HL-60 (cell line): ENCODE results near the gene C11orf54.

Experiments
- DNase-seq, 2 experiments: peaks; one replicate each; pipeline ENCODE4 v3.0.0-alpha.2; 2010 to 2020; ENCODE audit warnings: low read depth in 1 of 2, low spot score in 1 of 2
- H3K27ac ChIP-seq: fragments of 250-450 bp; sonication (Bioruptor Pico); replicated peaks from 2 replicates; pipeline ENCODE4 v1.5.1; 2020; ENCODE audit warnings: mild to moderate bottlenecking, moderate library complexity
- H3K27me3 ChIP-seq: fragments of 250-450 bp; sonication (Bioruptor Pico); 2 replicates; pipeline ENCODE4 v1.5.1; 2021; ENCODE audit warnings: mild to moderate bottlenecking, moderate library complexity; ENCODE audit not compliant: insufficient read depth, poor library complexity, severe bottlenecking
- H3K4me3 ChIP-seq: replicated peaks from 2 replicates; pipeline ENCODE4 v1.5.1; 2011; ENCODE audit warnings: mild to moderate bottlenecking, control low read depth, low read length; ENCODE audit not compliant: insufficient read depth
- GABPA ChIP-seq: IDR thresholded peaks from 2 replicates; pipeline ENCODE4 v1.6.1; 2012; ENCODE audit warnings: low read depth
- POLR2AphosphoS5 ChIP-seq: IDR thresholded peaks from 2 replicates; pipeline ENCODE4 v1.6.1; 2012; ENCODE audit warnings: low read depth
- SPI1 ChIP-seq: IDR thresholded peaks from 2 replicates; pipeline ENCODE4 v1.6.1; 2012; ENCODE audit warnings: low read depth, mild to moderate bottlenecking, borderline replicate concordance
- TF ChIP-seq, protein P1 (sequence below): IDR thresholded peaks from one replicate; pipeline ENCODE4 v1.5.1; 2011; ENCODE audit warnings: low read length, control low read depth, inconsistent platforms; ENCODE audit not compliant: insufficient read depth
- TF ChIP-seq, protein P2 (sequence below): IDR thresholded peaks from 2 replicates; pipeline ENCODE4 v1.6.1; 2012; ENCODE audit warnings: low read depth; ENCODE audit not compliant: insufficient replicate concordance

C11orf54 gene

DNA sequence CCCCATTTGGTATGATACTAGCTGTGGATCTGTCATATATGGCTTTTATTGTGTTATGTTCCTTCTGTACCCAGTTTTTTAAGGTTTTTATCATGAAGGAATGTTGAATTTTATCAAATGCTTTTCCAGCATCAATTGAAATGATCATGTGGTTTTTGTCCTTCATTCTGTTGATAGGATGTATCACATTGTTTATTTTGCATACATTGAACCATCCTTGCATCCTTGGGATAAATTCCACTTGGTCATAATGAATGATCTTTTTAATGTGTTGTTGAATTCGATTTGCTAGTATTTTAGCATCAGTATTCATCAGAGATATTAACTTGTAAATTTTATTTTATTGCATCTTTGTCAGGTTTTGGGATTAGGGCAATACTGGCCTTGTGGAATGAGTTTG, 31.2 kb upstream of the C11orf54 start:
- H3K27ac ChIP-seq, result no peak overlapping the region
- DNase-seq, result no peak
- no peaks in the 10 kb centered on the region for H3K27me3 ChIP-seq
- H3K4me3 ChIP-seq, result no peak overlapping the region
- TF ChIP-seq, protein P1, sequence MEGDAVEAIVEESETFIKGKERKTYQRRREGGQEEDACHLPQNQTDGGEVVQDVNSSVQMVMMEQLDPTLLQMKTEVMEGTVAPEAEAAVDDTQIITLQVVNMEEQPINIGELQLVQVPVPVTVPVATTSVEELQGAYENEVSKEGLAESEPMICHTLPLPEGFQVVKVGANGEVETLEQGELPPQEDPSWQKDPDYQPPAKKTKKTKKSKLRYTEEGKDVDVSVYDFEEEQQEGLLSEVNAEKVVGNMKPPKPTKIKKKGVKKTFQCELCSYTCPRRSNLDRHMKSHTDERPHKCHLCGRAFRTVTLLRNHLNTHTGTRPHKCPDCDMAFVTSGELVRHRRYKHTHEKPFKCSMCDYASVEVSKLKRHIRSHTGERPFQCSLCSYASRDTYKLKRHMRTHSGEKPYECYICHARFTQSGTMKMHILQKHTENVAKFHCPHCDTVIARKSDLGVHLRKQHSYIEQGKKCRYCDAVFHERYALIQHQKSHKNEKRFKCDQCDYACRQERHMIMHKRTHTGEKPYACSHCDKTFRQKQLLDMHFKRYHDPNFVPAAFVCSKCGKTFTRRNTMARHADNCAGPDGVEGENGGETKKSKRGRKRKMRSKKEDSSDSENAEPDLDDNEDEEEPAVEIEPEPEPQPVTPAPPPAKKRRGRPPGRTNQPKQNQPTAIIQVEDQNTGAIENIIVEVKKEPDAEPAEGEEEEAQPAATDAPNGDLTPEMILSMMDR, result no peak
- TF ChIP-seq SPI1 (no peak), POLR2AphosphoS5 (no peak), GABPA (no peak)
- TF ChIP-seq, protein P2, sequence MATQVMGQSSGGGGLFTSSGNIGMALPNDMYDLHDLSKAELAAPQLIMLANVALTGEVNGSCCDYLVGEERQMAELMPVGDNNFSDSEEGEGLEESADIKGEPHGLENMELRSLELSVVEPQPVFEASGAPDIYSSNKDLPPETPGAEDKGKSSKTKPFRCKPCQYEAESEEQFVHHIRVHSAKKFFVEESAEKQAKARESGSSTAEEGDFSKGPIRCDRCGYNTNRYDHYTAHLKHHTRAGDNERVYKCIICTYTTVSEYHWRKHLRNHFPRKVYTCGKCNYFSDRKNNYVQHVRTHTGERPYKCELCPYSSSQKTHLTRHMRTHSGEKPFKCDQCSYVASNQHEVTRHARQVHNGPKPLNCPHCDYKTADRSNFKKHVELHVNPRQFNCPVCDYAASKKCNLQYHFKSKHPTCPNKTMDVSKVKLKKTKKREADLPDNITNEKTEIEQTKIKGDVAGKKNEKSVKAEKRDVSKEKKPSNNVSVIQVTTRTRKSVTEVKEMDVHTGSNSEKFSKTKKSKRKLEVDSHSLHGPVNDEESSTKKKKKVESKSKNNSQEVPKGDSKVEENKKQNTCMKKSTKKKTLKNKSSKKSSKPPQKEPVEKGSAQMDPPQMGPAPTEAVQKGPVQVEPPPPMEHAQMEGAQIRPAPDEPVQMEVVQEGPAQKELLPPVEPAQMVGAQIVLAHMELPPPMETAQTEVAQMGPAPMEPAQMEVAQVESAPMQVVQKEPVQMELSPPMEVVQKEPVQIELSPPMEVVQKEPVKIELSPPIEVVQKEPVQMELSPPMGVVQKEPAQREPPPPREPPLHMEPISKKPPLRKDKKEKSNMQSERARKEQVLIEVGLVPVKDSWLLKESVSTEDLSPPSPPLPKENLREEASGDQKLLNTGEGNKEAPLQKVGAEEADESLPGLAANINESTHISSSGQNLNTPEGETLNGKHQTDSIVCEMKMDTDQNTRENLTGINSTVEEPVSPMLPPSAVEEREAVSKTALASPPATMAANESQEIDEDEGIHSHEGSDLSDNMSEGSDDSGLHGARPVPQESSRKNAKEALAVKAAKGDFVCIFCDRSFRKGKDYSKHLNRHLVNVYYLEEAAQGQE, result no peak

DNA sequence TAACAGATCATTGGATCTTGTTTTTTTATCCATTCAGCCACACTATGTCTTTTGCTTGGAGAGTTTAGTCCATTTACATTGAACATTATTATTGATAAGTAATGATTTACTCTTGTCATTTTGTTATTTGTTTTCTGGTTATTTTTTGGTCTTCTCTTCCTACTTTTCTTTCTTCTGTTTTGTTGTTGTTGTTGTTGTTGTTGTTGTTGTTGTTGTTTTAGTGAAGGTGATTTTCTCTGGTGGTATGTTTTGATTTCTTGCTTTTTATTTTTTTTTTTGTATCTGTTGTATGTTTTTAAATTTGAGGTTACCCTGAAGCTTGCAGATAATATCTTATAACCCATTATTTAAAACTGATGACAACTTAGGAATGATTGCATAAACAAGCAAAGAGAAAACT, 28.8 kb upstream of the C11orf54 start:
- DNase-seq, result no peak
- Histone ChIP-seq H3K27me3 (no peaks in the 10 kb centered on the region), H3K27ac (no peak overlapping the region), H3K4me3 (no peak overlapping the region)
- TF ChIP-seq, protein P2, result no peak
- TF ChIP-seq POLR2AphosphoS5, result no peak
- no peak for TF ChIP-seq SPI1
- no peak for TF ChIP-seq GABPA
- TF ChIP-seq, protein P1, result no peak

DNA sequence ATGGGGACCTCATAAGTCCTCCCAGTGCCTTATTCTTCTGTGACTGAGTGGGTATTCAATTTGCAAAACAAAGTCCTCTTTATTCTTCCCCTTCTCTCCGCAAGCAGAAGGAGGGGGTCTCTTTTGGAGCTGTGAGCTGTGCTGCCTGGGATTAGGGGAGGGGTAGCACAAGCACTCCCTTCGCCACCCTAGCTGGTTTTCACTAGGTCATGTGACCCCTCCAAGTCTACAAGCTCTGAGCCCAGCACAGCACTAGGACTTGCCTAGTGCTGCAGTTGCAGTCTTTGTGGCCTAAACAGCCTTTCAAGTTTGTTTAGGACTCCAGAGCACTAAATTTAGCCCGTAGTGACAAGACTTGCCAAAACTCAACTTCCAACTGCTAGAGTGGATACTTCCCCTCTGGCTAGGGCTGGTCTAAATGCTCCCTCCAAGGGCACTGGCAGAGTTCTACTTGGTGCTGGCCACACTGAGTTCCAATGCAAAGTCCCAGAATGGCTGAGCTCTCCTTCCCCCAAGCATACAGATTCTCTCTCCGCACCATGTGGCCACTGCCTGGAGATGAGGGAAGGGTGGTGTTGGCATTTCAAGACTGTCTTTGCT, 25.6 kb upstream of the C11orf54 start:
- peak in 1 of 2 experiments; percentile 13 for DNase-seq
- no peak for TF ChIP-seq POLR2AphosphoS5
- no peak for TF ChIP-seq SPI1
- no peak for TF ChIP-seq GABPA
- TF ChIP-seq, protein P1, result no peak
- TF ChIP-seq, protein P2, result no peak

More for the DNA sequence above, 25.6 kb upstream of the C11orf54 start:
- H3K27me3 ChIP-seq, result no peaks in the 10 kb centered on the region
- H3K4me3 ChIP-seq, result no peak overlapping the region
- peak overlapping the region; percentile 70 for H3K27ac ChIP-seq
